Measurements from ENCODE around the gene NFIX. TPM values are rescaled to one million over a fixed set of nuclear protein-coding genes. Genes with fewer than 3 reads are reported as not detected.
"Not testable (repeated sequence)": the region's sequence is repeated elsewhere in the genome, so short reads cannot be mapped to it uniquely, and the experiment has no call there.

NFIX gene
- polyA plus RNA-seq, 1 donor = 112 TPM

DNA sequence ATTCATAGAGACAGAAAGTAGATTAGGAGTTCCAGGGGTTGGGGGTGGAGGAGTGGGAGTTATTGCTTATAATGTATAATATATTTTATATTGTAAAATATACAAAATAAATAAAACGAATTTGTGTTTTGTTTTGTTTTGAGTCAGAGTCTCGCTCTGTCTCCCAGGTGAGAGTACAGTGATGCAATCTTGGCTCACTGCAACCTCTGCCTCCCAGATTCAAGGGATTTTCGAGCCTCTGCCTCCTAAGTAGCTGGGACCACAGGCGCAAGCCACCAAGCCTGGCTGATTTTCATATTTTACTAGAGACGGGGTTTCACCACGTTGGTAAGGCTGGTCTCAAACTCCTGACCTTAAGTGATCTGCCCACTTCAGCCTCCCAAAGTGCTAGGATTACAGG, 35.8 kb upstream of the NFIX start:
- no peak for DNase-seq

DNA sequence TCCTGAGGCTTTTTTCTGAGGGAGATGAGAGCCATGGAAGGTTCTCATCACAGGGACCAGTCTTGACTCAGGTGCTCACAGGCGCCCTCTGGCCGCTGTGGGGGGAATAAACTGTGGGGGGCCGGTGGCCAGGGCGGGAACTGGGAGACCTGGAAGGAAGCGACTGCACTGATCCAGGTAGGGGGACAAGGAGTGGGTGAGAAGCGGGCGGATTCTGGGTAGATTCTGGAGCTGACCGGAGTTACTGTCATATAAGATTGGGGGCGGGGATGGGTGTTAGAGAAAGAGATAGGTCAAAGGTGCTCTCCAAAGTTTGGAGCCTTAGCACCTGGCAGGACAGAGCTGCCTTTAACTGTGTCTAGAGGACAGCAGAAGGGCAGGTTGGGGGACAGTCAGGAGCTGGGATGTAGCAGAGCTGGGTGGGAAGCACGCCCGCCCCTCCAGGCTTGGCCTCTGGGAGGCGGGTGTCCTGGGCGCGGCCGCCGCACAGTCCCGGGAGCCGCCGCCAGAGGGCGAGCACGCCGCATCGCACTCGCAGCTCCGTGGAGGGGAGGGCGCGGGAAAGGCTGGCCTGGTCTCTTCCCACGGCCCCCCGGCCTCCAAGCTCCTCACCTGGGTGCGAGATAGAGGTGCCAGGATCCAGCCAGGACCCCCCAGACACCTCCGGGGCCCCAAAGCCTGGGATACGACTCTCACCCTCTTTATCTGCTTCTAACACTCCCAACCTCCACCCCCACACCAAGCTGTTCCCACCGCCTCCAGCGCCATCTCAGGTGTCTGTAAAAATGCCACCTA, 30.1 kb upstream of the NFIX start:
- peak; percentile 86 for DNase-seq

DNA sequence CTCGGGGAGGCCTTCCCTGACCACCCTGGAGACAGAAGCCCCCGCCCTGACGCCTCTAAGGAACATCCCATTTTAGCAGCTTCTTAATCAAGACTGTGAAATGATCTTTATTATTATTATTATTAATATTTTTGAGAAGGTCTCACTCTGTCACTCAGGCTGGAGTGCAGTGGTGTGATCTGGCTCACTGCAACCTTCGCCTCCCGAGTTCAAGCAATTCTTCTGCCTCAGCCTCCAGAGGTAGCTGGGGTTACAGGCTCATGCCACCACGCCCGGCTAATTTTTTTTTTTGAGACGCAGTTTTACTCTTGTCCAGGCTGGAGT, 29.5 kb upstream of the NFIX start:
- DNase-seq = no peak

DNA sequence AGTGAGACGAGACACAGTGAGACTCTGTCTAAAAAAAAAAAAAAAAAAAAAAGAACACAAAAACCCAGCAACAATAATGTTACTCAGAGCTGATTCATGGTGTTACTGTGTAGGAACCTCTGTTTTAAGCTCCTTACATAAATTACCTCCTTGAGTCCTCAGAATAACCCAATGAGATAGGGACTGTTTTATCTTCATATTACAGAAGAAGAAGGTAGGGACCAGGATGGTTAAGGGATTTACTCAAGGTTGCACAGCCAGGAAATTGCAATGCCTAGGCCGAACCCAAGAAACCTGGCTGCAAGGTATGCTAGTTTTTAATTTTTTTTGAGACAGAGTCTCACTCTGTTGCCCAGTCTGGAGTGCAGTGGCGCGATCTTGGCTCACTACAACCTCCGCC, 27.4 kb upstream of the NFIX start:
- DNase-seq = no peak

DNA sequence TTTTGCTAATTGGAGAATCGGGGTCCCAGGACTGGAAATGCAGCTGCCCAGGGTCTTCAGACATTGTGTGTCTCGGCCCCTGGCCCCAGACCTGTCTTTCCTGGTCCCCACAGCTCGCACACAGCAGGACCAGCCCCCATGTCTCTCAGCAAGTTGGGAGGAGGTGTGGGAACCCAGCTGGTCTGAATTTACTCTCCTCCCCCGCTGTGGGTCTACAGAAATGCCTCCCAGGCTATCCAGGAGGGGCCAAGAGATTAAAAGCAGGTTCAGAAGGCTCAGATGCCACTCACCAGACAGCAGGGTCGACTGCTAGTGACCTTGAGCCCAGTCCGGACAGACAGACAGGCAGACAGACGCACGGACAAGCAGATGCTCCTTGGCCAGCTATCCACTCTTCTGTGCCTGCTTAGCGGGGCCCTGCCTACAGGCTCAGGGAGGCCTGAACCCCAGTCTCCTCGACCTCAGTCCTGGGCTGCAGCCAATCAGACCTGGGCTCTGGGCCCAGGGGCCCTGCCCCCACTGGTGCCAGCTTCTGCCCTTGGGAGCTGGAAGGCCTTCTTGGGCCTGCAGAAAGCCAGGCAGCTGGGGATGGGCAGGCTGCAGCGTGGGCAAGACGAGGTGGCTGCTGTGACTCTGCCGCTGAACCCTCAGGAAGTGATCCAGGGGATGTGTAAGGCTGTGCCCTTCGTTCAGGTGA, 25.8 kb upstream of the NFIX start, which contains the start of gene DAND5:
TSS of gene DAND5 (plus strand) at position 285 of the 697 bp plus-strand sequence. CDS start at position 370, 85 bp downstream.
- no peak for DNase-seq

DNA sequence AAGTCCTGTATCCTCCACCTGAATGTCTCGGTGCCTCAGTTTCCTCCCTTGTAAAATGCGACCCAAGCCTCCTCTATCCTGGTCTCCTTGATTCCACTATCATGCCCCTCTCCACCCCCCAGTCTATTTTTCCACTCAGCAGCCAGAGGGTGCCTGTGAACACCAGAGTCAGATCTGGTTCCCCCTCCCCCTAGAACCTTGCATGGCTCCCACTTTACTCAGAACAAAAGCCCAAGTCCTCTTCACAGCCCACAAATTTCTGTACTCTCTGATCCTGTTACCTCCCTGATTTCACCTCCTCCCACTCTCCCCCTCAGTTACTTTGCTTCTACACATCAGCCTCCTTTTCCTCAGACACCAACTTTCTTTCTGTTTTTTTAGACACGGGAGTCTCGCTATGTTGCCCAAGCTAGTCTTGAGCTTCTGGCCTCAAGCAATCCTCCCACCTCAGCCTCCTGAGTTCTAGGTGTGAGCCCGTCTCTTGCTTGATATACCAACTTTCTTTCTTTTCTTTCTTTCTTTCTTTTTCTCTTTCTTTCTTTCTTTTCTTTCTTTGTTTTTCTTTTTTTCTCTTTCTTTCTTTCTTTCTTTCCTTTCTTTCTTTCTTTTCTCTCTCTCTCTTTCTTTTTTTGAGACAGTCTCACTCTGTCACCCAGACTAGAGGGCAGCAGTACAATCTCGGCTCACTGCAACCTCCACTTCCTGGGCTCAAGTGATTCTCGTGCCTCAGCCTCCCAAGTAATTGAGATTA, 25.0 kb upstream of the NFIX start:
- DNase-seq = no peak

DNA sequence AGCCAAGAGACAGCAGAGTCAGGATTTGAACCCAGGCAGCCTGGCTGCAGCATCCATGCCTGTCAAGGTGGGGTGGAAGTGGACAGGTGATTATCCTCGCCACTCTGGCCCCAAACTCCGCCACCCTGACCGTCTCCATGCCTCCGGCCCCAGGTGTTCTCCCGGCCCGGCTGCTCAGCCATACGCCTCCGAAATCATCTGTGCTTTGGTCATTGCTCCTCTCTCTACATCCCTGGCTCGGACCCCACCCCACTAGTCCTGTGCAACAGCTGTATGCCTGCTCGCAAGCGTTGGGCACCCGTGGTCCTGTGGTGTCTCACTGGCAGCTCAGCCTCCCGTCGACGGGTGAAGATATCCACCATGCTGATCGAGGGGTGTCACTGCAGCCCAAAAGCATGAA, 22.0 kb upstream of the NFIX start:
- no peak for DNase-seq

DNA sequence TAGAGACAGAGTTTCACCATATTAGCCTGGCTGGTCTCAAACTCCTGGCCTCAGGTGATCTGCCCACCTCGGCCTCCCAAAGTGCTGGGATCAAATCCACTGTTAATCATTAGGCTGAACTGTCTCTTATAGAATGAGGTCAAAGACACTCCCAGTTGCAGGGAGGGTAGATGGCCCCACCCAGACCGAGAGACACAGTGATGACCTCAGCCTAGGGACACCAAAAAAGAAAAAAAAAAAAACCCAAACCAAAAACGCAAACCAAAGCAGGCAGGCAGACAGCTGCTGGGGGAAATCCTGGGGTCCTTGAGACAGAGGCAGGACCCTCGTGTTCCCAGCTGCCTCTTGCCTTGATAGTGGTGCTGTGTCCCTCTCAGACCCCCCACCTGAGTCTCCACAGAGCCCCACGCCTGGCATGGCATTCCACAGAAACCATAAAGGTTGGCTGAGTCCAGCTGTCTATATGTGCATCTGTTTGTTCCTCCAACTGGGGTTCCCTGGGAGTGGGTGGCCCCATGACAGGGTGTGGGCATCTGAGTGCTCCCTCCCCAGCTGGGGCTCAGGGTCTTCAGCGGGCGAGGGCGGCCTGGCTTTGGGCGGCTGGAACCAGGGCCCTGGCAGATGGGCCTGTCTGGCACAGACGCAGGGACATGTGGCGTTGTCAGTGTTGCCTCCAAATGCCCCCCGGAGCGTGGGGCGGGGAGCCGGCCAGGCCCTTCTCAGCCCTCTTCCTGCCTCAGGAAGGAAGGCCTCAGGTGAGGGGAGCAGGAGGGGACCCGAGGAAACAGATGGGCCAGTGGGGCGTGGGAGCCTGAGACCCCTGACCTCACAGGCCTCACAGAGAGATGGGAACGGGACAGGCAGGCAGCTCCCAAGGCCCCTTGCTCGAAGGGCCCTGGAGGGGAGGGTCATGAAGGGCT, 20.7 kb upstream of the NFIX start:
- DNase-seq = no peak

DNA sequence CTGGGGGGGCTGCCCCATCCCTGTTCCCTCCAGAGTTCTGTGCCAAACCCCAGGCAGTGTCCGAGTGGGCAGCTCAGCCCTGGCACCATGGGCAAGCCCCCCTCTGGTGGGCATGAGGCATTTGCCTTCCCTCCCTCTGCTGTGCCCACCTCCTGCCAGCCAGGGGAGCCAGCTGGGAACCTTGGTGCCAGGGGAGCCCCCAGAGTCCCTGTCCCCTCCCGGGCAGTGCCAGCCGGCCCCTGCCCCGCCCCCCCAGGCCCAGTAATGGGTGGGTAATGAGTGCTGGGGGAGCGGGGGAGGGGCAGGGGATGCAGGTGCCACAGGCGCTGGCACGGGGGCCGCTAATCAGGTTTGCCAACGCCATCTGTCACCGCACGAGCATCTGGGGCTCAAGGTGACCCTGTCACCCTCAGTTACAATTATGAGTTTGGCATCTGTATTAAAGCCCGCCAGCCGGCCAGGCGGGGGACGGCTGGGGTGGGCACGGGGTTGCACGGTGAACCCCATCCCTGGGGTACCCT, 20.0 kb upstream of the NFIX start:
- no peak for DNase-seq

DNA sequence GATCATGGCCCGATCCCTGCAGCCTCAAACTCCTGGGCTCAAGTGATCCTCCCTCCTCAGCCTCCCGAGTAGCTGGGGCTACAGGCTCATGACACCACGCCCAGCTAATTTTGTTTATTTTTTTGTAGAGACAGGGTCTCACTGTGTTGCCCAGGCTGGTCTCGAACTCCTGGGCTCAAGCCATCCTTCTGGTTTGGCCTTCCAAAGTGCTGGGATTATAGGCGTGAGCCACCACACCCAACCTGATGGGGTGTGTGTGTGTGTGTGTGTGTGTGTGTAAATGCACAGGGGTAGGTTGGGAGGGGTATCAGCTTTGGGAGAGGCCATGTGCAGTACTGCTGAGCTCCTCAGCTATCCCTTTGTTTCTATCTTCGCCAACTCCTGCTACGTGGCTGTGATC, 19.2 kb upstream of the NFIX start:
- DNase-seq = not testable (repeated sequence)

DNA sequence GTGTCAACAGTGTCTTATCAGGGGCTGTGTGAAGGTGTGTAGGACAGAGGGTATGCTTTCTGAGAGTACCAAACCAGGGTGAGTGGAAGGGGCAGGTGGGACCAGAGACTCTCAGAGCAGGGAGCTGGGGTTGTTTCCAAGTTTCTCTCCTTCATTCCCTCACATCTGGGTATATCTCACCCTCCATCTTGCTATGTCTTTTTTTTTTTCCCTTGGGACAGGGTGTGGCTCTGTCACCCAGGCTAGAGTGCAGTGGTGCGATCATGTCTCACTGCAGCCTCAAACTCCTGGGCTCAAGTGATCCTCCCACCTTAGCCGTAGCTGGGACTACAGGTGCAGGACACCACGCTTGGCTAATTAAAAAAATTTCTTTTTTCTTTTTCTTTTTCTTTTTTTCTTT, 15.3 kb upstream of the NFIX start:
- DNase-seq = no peak

DNA sequence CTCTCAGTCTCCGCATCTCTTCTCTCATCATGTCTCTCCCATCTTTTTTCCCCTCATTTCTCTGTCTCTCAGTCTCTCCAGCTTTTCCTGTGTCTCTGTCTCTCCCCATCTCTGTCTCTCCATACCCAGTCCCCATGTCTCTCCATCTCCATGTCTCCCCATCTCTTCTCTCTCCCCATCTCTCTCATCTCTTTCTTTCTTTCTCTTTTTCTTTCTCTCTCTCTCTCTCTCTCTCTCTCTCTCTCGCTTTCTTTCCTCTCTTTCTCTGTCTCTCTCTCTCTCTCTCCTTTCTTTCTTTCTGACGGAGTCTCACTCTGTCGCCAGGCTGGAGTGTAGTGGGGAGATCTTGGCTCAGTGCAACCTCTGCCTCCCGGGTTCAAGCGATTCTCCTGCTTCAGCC, 12.6 kb upstream of the NFIX start:
- no peak for DNase-seq

DNA sequence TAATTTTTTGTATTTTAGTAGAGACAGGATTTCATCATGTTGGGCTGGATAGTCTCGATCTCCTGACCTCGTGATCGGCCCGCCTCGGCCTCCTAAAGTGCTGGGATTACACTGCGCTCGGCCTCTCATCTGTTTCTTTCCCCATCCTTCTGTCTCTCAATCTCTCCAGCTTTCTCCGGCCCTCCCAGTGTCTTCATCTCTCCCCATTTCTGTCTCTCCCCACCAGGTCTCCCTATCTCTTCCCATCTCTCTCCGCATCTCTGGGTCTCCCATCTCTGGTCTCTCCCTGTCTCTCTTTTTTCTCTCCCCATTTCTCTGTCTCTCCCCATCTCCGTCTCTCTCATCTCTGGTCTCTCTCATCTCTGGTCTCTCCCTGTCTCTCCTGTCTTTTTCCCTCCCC, 12.2 kb upstream of the NFIX start:
- no peak for DNase-seq

DNA sequence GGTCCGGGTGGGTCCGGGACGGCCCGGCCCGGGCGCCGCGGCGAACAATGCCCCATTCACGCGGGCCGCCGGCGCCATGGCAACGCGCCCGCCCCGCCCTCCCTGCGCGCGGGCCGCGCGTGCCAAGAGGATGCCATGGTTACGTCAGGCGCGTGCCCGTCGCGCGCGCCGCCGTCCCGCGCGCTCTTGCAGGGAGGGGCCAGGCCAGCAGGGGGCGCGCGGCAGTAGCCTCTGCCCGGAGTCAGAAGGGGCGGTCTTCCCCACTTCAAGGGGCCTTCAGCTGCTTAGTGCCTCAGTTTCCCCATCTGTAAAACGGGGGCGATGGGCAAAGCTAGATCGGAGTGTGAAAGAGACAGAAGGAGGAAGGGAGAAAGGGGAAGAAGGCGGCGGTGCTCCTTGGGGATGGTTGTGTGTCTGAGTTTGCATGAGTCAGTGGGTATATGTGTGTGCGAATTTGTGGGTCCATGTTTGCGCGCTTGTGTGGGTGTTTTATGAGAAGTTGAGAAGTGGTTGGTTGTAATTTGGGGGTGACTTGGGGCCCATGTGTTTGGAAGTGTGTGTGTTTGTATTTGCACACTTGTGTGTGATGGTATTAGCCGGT, 11.6 kb upstream of the NFIX start:
- DNase-seq = peak; percentile 80

DNA sequence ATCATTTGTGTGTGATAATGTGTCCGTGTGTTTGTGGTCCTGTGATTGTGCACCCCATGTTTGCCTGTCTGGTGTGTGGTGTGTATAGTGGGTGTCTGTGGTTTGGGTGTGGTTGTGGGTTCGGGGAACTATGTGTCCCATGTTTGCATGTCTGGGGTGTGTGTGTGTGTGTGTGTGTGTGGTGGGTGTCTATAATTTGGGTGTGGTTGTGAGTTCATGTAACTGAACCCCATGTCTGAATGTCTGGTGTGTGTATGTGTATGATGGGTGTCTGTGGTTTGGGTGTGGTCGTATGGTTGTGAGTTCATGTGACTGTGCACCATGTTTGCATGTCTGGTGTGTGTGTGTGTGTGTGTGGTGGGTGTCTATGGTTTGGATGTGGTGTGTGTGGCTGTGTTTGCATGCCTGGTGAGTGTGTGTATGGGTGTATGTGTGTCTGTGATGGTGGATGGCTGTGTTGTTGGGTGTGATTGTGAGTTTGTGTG, 11.1 kb upstream of the NFIX start:
- DNase-seq = no peak

DNA sequence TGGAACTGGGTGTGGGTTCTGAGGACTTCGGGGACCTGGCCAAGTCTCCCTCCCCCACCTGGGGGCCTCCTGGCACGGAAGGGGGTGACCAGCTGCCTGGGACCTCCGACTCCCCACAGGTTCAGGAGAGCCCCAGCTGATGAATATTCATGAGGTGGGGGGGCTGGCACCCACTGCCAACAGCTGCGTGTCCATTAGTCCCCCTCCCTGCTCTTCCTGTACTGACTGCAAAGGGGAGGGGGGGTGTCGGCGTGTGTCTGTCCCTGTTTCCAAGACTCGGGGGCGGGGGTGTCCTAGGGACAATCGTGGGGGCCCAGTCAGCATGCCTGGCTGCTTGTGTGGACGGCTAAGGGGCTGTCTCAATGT, 10.6 kb upstream of the NFIX start:
- DNase-seq = no peak

DNA sequence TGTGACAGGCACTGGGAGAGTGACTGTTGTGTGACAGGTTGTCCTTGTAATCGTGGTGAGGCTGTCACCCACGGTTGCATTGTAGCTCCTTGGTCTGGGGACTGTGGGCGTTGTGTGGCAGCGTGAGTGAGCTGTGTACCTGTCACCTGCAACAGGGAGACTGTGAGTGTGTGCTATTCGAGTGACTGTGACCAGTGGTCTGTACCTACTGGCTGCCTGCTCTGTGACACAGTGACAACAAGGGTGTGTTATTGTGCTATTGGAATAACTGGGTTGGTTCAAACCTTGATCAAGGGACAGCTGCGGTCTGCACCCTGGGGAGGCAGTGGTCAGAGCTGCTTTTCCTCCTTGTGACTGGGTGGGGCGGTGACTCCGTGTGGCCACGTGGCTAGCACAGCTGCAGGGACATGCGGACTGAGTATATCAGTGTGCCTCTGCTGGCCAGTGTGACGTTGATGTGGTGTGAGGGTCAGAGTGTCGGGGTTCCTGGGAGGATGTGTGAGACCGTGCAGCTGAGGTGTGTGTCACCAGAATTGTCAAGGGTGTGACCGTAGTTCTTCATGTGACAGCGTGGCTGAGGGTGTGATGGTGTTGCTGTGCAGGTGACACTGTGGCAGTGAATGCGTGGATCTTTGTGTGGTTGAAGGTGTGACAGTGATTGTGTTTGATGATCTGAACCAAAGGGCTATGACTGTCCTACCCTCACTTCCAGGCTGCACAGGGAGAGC, 10.1 kb upstream of the NFIX start:
- peak; percentile 77 for DNase-seq

DNA sequence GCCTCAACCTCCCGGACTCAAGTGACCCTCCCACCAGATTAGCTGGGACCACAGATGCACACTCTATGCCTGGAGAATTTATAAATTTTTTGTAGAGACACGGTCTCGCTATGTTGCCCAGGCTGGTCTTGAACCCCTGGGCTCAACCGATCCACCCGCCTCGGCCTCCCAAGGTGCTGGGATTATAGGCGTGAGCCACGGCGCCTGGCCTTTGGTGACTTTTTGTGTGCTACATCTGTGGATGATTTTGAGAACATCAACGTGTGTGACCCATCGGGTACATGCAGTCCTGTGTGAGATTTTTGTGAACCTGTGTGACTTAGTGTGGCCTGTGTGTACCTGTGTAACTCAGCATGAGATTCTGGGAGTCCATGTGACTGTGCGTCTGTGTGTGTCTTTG, 8.5 kb upstream of the NFIX start:
- DNase-seq = no peak

DNA sequence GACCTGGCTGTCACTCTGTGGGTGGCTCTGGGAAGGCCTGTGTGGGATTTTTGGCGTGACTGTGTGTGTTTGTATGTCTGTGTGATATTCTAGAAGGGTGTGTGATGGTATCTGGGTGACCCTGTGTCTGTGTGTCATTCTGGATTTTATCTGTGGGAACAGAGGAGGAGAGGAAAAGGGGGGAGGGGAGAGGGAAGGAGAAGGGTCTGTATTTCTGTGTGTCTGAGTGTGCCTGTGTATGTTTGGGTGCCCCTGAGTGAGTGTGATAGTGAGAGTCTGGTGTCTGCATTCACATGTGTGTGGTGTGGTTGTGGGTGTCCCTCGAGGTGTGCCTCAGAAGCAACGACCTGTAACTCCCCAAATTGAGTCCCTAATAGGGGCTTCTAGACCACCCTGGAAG, 8.1 kb upstream of the NFIX start:
- no peak for DNase-seq

DNA sequence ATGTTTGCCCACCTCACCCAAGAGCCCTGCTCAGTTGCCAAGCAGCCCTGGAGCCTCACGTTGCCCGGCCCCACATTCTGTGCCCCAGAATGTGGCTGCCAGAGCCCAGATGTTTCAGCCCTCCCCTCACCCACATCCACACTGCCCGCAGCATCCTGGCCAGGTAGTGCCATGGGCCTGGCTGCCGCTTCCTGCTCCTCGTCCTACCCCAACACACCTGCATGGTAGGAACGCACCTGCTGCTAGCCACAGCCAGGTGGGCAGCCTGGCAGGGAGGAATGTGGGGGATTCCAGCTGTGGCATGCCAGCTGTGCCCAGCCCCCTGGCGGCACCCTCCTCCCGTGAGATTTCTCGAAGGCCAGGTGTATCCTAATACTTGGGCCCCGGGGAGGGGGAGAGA, 7.5 kb upstream of the NFIX start:
- DNase-seq = no peak

DNA sequence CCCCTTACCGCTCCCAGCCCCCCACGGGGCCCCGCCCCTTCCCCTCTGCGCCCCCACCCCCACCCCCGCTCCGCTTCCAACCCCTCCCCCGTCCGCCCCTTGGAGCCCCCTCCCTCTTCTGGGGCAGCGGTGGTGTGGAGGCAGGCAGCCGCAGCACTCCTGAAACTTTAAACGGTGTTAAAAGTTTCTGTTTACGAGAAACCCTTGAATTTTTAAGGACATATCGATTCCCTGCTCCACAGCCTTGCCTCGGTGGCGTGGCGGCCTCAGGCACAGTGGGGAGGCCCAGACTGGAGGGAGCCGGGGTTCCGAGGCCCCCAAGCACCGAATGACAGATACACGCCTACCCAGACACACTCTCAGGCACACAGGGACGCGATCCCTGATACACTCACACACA, 4.8 kb upstream of the NFIX start:
- DNase-seq = no peak
